ENCODE measurements around the gene ORAI3. TPM values are rescaled to one million over a fixed set of nuclear protein-coding genes. Genes with fewer than 3 reads are reported as not detected.

ORAI3 gene
- total and polyA plus RNA-seq, 2 of the 13 experiments (the other 11 are each of a cell fraction or from before 2014, with no cell fraction given) = 11.4 to 32.0 TPM

DNA sequence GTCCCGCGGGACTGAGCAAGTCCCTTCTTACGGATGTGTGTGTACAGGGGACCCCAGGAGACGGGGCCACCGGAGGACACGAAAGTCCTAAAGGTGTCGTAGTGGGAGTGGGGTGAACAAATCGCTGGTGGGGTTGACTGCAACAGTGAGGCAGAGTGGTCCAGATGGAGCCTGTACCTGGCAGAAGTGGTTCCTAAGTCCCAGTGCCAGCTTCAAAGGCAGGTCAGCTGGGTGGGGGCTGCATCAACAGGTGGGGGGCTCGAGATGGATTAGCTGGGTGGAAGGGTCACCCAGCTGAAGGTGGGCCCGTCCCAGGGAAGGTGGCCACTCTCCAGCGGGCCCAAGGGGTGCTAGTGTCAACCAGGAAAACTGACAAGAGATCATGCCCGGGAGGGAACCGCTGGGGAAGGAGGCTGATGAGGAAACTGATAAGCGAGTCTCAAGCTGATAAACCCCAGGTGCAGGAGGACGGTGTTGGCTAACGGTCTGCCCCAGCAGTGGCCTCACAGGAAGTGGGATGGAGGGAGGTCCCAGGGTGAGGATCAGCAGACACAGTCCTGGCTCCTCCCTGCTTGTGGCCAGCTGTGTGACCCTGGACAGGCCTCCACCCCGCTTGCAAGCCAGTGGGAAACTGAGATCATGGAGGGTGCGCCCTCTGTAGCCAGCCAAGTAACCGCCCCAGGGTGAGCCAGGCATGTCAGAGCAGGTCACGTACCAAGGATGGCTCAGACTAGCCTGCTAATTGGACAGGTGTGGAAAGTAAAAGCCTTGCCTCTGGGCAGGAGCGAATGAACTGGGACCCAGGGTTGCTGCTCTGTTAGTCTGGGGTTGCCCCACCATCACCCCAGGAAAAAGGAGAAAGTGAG lies 1.0 kb downstream of the ORAI3 start (continued):
- peak; percentile 72 for TF ChIP-seq NCOA2 (CRISPR knock-in tag; IDR thresholded peaks at IDR 0.05)
- TF ChIP-seq ZNF674 (CRISPR knock-in tag; IDR thresholded peaks at IDR 0.05; ENCODE audit: low read depth) = no peak
- TF ChIP-seq, protein P1, sequence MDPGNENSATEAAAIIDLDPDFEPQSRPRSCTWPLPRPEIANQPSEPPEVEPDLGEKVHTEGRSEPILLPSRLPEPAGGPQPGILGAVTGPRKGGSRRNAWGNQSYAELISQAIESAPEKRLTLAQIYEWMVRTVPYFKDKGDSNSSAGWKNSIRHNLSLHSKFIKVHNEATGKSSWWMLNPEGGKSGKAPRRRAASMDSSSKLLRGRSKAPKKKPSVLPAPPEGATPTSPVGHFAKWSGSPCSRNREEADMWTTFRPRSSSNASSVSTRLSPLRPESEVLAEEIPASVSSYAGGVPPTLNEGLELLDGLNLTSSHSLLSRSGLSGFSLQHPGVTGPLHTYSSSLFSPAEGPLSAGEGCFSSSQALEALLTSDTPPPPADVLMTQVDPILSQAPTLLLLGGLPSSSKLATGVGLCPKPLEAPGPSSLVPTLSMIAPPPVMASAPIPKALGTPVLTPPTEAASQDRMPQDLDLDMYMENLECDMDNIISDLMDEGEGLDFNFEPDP (CRISPR knock-in tag; conservative IDR thresholded peaks at IDR 0.05) = no peak
- TF ChIP-seq, protein P2, sequence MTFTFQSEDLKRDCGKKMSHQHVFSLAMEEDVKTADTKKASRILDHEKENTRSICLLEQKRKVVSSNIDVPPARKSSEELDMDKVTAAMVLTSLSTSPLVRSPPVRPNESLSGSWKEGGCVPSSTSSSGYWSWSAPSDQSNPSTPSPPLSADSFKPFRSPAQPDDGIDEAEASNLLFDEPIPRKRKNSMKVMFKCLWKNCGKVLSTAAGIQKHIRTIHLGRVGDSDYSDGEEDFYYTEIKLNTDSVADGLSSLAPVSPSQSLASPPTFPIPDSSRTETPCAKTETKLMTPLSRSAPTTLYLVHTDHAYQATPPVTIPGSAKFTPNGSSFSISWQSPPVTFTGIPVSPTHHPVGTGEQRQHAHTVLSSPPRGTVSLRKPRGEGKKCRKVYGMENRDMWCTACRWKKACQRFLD (CRISPR knock-in tag; IDR thresholded peaks at IDR 0.05; ENCODE audit: borderline replicate concordance) = no peak
- TF ChIP-seq, protein P3, sequence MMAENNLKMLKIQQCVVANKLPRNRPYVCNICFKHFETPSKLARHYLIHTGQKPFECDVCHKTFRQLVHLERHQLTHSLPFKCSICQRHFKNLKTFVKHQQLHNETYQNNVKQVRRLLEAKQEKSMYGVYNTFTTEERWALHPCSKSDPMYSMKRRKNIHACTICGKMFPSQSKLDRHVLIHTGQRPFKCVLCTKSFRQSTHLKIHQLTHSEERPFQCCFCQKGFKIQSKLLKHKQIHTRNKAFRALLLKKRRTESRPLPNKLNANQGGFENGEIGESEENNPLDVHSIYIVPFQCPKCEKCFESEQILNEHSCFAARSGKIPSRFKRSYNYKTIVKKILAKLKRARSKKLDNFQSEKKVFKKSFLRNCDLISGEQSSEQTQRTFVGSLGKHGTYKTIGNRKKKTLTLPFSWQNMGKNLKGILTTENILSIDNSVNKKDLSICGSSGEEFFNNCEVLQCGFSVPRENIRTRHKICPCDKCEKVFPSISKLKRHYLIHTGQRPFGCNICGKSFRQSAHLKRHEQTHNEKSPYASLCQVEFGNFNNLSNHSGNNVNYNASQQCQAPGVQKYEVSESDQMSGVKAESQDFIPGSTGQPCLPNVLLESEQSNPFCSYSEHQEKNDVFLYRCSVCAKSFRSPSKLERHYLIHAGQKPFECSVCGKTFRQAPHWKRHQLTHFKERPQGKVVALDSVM (CRISPR knock-in tag; IDR thresholded peaks at IDR 0.05) = peak; percentile 88
- no peak for TF ChIP-seq SRSF9 (IDR thresholded peaks at IDR 0.05; ENCODE audit: borderline replicate concordance, insufficient read depth, low read depth, low read length, poor library complexity, severe bottlenecking)
- peak; percentile 81 for TF ChIP-seq FOXA3 (CRISPR knock-in tag; IDR thresholded peaks at IDR 0.05)
- peak; percentile 98 for TF ChIP-seq POLR2G (IDR thresholded peaks at IDR 0.05; ENCODE audit: low read depth, low read length)
- no peak; the same call in 1 of the 2 replicates for TF ChIP-seq CREM (IDR thresholded peaks at IDR 0.05)
- TF ChIP-seq CREM (CRISPR knock-in tag; IDR thresholded peaks at IDR 0.05) = no peak
- TF ChIP-seq AGO1 (IDR thresholded peaks at IDR 0.05; ENCODE audit: low read depth, low read length, poor library complexity, severe bottlenecking) = peak; percentile 55
- TF ChIP-seq ZNF746 (CRISPR knock-in tag; IDR thresholded peaks at IDR 0.05) = peak; percentile 87
- TF ChIP-seq ZBTB8A (CRISPR knock-in tag; IDR thresholded peaks at IDR 0.05; ENCODE audit: borderline replicate concordance, low read depth) = peak; percentile 31; the same call in 1 of the 2 replicates
- TF ChIP-seq, protein P4, sequence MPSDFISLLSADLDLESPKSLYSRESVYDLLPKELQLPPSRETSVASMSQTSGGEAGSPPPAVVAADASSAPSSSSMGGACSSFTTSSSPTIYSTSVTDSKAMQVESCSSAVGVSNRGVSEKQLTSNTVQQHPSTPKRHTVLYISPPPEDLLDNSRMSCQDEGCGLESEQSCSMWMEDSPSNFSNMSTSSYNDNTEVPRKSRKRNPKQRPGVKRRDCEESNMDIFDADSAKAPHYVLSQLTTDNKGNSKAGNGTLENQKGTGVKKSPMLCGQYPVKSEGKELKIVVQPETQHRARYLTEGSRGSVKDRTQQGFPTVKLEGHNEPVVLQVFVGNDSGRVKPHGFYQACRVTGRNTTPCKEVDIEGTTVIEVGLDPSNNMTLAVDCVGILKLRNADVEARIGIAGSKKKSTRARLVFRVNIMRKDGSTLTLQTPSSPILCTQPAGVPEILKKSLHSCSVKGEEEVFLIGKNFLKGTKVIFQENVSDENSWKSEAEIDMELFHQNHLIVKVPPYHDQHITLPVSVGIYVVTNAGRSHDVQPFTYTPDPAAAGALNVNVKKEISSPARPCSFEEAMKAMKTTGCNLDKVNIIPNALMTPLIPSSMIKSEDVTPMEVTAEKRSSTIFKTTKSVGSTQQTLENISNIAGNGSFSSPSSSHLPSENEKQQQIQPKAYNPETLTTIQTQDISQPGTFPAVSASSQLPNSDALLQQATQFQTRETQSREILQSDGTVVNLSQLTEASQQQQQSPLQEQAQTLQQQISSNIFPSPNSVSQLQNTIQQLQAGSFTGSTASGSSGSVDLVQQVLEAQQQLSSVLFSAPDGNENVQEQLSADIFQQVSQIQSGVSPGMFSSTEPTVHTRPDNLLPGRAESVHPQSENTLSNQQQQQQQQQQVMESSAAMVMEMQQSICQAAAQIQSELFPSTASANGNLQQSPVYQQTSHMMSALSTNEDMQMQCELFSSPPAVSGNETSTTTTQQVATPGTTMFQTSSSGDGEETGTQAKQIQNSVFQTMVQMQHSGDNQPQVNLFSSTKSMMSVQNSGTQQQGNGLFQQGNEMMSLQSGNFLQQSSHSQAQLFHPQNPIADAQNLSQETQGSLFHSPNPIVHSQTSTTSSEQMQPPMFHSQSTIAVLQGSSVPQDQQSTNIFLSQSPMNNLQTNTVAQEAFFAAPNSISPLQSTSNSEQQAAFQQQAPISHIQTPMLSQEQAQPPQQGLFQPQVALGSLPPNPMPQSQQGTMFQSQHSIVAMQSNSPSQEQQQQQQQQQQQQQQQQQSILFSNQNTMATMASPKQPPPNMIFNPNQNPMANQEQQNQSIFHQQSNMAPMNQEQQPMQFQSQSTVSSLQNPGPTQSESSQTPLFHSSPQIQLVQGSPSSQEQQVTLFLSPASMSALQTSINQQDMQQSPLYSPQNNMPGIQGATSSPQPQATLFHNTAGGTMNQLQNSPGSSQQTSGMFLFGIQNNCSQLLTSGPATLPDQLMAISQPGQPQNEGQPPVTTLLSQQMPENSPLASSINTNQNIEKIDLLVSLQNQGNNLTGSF (CRISPR knock-in tag; IDR thresholded peaks at IDR 0.05) = no peak; the same call in 1 of the 2 replicates
- TF ChIP-seq TEAD3 (CRISPR knock-in tag; optimal IDR thresholded peaks at IDR 0.05; ENCODE audit: borderline replicate concordance) = peak; percentile 86
